SKM-1 (cell line): ENCODE results near the gene CST11.

Experiments
- DNase-seq: peaks from one replicate; lab custom pipeline; 2025; ENCODE audit not compliant: unreplicated experiment; lab: John Stamatoyannopoulos, UW

Gene CST11

DNA sequence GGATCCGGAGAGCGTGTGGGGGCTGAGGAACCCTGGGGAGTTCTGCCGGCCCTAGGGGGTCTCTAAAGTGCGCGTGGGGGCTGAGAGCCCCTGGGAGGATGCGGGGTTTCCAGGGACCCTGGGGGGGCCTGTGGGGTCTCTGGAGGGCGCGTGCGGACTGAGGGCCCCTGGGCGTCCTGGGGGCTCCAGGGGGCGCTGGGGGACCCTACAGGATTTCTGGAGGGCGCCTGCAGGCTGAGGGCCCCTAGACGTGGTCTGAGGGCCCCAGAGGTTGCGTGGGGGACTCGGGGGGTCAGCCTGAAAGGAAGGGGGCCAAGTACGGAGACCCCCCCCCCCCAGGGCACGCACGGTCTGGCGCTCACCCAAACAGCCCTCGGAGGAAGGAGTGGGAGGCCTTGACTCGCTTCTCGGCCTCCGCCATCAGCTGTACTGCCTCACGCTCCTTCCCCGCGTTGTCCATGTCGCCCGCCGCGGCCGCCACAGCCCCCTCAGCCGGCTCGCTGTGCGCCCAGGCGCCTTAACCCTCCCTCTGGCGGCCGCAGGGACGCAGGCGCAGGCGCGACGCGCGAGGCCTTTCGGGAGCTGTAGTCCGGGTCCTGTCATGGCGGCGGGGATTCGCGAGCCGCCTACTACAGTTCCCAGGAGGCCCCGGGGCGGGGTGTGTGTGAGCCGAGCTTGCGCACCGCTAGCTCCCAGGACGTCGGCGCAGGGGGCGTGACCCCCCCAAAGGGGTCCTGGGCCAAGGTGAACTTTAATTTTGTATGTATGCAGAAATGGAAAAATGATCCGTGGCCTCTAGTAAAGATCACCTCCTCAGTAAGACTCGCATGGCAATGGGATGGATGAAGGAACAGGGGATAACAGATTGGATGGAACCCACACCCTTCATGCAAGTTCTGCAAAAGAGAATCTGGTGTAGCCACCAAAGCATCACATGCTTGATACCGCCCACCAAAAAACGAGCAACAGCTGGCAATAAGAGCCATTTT lies 31.4 kb downstream of the CST11 start, which contains the start of gene NAPB:
NAPB (minus strand) TSS at position 546 of the 989 bp plus-strand sequence; CDS start at position 460, 86 bp downstream.
- peak; percentile 72 for DNase-seq

DNA sequence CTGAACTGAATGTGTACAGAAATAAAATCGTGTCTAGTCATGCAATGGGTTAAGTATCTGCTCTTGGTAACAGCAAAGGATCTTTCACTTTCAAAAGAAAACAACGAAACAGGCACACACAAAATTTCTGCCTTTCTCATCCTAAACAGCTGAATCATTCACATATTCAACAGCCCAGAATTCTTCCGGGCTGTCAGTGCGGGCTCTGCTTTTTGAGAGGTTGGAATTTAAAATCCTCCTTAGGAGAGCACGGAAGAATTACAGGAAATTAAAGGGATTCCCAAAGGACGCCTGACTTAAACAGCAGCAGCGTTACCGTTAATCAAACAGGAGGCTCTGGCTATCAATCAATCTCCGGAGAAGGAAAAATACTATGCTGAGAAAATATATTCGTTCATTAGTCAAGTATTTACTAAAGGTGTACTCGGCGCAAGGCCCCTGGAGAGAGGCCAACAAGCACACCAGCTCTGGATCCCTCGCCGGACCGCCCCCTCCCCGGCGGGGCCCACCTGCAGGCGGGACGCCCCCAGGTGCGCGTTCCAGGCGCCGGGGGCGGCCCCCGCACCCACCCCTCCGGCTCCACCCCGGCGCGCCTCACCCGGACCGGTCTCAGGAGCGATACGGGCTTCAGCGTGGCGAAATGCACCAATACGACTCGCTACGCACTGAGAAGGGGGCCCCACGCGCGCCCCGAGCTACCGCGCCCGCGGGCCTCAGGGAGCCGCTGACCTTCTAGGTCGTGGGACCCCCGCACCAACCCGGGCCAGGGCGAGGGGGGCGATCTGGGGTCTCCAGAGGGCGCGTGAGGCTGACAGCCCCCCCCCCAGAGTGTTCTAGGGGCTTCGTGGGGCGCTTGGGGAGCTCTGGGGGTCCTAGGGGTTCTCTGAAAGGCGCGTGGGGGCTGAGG lies 32.4 kb downstream of the CST11 start:
- no peak for DNase-seq

DNA sequence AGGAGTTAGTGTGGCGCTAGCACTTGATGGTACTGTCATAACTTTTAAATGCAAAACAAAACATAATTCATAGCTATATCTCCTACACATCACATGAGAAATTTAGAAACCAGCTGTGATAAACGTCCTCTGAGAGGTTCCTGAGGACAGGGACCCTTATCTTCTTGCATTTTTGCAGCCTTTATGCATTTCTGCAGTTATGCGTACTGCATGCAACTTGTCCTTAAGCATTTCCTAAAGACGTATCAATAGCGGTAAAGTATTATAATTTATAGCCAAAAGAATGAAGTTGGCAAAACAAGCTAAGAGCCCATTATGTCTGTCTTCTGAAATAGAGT lies 33.0 kb downstream of the CST11 start:
- DNase-seq: no peak

- no peak for DNase-seq
Measured at GRCh38 chr20:23417861-23418260, 34.8 kb downstream of the CST11 start.

GRCh38 chr20:23415959-23416583 lies 36.6 kb downstream of the CST11 start:
- DNase-seq: no peak

GRCh38 chr20:23415555-23415954 lies 37.1 kb downstream of the CST11 start:
- no peak for DNase-seq

GRCh38 chr20:23414526-23415188 lies 38.0 kb downstream of the CST11 start:
- no peak for DNase-seq

- no peak for DNase-seq
Measured at GRCh38 chr20:23413862-23414422, 38.7 kb downstream of the CST11 start.

GRCh38 chr20:23412026-23412425 lies 40.6 kb downstream of the CST11 start:
- no peak for DNase-seq

GRCh38 chr20:23410916-23411695 lies 41.6 kb downstream of the CST11 start:
- DNase-seq: no peak

- no peak for DNase-seq
Measured at GRCh38 chr20:23409800-23410199, 42.9 kb downstream of the CST11 start.

- DNase-seq: no peak
Measured at GRCh38 chr20:23408957-23409356, 43.7 kb downstream of the CST11 start.

DNA sequence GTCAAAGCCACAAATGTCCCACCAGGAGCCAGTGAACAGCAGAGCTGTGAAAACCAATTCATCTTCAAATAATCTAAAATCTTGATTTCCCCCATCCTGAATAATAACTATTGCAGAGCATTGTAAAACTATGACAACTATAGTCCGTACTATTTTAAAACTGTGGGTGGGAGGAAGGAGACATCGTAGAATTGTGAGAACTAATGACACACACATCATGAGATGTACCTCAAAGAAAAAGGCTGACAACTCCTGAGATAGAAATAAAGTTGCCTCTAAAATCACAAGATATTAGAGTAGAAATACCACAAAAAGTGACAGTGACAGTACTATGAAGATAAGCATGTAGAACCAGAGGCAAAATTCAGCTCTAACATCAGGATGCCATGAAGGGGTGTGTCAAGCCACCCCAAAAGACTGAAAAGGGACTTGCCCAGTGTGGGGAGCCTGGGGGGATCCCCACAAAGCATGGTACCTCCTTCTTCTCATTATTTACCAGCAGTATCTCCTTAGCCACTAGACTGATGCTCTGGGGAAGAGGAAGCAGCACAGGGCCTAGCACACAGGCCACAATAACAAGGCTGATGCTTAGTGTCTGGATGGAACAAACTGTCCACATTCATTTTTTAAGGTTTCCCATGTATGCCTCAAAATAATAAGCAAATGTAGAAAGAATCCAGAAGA lies 44.8 kb downstream of the CST11 start:
- DNase-seq: no peak

GRCh38 chr20:23406880-23407279 lies 45.8 kb downstream of the CST11 start:
- DNase-seq: no peak

DNA sequence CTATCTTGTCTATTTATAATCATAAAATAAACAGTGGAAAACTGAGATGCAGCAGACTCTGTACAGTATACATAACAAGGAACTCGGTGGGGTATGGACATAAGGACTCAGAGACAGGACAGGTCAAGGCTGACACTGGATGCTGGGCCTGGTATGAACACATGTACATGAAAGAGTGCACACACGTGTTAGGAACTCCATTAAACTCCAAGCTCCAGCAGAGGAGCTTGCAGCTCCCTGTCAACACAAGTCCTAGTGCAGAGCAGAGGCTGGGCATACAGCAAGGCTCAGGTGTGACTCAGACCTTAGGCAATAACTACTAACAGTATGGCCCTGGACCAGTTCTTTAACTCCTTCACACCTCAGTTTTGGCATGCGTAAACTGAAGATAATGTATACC lies 48.5 kb downstream of the CST11 start:
- no peak for DNase-seq

DNA sequence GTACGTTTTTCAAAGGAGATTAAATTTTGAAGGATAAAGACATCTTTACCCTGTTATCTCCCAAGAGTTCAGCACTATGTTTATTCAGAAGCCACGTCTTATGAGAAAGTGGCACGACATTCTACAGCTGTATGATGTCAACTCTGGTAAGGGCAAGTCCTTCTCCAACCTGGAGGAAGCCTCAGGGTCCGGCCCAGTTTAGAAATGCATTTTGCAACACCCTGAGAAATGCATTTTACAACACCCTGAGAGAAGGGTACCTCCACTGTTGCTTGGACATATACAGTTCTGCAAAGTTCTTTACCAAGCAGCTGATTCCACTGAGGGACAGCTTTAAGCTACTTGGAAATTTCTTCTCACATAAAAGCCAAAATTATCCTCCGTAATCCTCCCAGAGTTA lies 48.9 kb downstream of the CST11 start:
- no peak for DNase-seq

- DNase-seq: no peak
Measured at GRCh38 chr20:23401051-23401450, 51.6 kb downstream of the CST11 start.
